Lower lobe of right lung (tissue), 2 donors: Measurements from ENCODE around the gene EIF2S2. TPM values are rescaled to one million over a fixed set of nuclear protein-coding genes. Genes with fewer than 3 reads are reported as not detected.

Source experiments
- ATAC-seq, 2 donors: fragments of 200-7000 bp; cut with Tn5 transposase; one replicate each; pipeline ENCODE4 v1.9.1; 2020 to 2022; ENCODE audit warnings: mild to moderate bottlenecking in 2 of 2, moderate library complexity in 2 of 2
- DNase-seq: peaks from one replicate; pipeline ENCODE4 v3.0.0-alpha.2; 2020
- H3K27ac ChIP-seq: fragments of 200-600 bp; one replicate; pipeline ENCODE4 v1.8.0; 2022
- H3K27me3 ChIP-seq: fragments of 200-600 bp; one replicate; pipeline ENCODE4 v1.8.0; 2022; ENCODE audit warnings: low read depth
- H3K36me3 ChIP-seq: fragments of 200-600 bp; one replicate; pipeline ENCODE4 v1.8.0; 2022; ENCODE audit warnings: mild to moderate bottlenecking
- H3K4me1 ChIP-seq: fragments of 200-600 bp; one replicate; pipeline ENCODE4 v1.8.0; 2022
- H3K4me3 ChIP-seq: fragments of 200-600 bp; one replicate; pipeline ENCODE4 v1.8.0; 2022; ENCODE audit warnings: mild to moderate bottlenecking
- H3K9me3 ChIP-seq: fragments of 200-600 bp; one replicate; pipeline ENCODE4 v1.8.0; 2022
- intact Hi-C: fragments of 100-400 bp; cut with DNase I; formaldehyde crosslinking; loops from one replicate; pipeline ENCODE4 v1.11.0; 2022
- total RNA-seq: library from RNA; stranded (reverse); fragmentation: NEBNext Ultra II Directional; extraction: Animal tissue kit (Norgen Biotek cat#: 25700); gene quantifications from one replicate; pipeline ENCODE4 v1.2.1, GENCODE V29; 2021
- TF ChIP-seq, protein P1 (sequence below): fragments of 200-600 bp; IDR thresholded peaks from one replicate; pipeline ENCODE4 v1.8.0; 2022; ENCODE audit warnings: antibody characterized with exemption, mild to moderate bottlenecking
- donor health status: DM: no; HTN: yes; CAD: no; lungs with severe emphysema.

EIF2S2 gene
- total RNA-seq, 1 donor from 2014 or later: 50.3 TPM

- Histone ChIP-seq H3K4me3 (no peak overlapping the region), H3K36me3 (no peaks in the 10 kb centered on the region), H3K4me1 (peaks cover 34% of the 10 kb centered on the region), H3K9me3 (no peaks in the 10 kb centered on the region), H3K27me3 (no peaks in the 10 kb centered on the region), H3K27ac (no peak overlapping the region)
- TF ChIP-seq, protein P1, sequence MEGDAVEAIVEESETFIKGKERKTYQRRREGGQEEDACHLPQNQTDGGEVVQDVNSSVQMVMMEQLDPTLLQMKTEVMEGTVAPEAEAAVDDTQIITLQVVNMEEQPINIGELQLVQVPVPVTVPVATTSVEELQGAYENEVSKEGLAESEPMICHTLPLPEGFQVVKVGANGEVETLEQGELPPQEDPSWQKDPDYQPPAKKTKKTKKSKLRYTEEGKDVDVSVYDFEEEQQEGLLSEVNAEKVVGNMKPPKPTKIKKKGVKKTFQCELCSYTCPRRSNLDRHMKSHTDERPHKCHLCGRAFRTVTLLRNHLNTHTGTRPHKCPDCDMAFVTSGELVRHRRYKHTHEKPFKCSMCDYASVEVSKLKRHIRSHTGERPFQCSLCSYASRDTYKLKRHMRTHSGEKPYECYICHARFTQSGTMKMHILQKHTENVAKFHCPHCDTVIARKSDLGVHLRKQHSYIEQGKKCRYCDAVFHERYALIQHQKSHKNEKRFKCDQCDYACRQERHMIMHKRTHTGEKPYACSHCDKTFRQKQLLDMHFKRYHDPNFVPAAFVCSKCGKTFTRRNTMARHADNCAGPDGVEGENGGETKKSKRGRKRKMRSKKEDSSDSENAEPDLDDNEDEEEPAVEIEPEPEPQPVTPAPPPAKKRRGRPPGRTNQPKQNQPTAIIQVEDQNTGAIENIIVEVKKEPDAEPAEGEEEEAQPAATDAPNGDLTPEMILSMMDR: no peak
- ATAC-seq (no peak), DNase-seq (no peak)
- intact Hi-C loops: loop anchor here (10.0 kb wide), 1 partner anchor 54 kb away; no protein-coding TSS in a partner anchor
These were observed 53.2 kb downstream of the EIF2S2 start for GRCh38 chr20:34058831-34059230.

DNA sequence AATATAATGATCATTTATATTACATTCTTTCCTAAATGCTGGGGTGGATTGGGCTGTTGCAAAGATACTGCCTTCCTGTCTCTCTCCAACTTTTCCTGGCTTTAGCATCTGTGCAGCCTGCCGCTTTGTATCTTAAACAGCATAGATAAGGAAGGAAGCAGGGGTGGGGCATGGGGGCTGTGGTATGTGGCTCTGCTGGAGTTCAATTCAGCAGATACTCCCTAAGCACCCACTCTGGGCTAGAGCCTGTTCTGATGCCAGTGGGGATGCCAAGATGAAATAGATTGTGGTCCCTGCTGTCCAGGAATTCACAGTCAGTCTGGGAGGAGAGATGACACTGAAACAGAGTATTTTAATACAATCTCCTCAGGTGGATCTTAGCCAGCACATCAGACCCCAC is 56.8 kb downstream of the EIF2S2 start:
- no peak for ATAC-seq
- Histone ChIP-seq H3K27ac (no peak overlapping the region), H3K4me3 (no peak overlapping the region), H3K4me1 (peaks cover 62% of the 10 kb centered on the region), H3K9me3 (no peaks in the 10 kb centered on the region), H3K36me3 (no peaks in the 10 kb centered on the region), H3K27me3 (no peaks in the 10 kb centered on the region)
- TF ChIP-seq, protein P1: no peak
- DNase-seq: no peak
- intact Hi-C loops: loop anchor here (10.0 kb wide), 1 partner anchor 50 kb away; no protein-coding TSS in a partner anchor

- peaks cover 66% of the 10 kb centered on the region for H3K4me1 ChIP-seq
- H3K9me3 ChIP-seq: no peaks in the 10 kb centered on the region
- no peak overlapping the region for H3K27ac ChIP-seq
- no peaks in the 10 kb centered on the region for H3K36me3 ChIP-seq
- no peak for DNase-seq
- intact Hi-C loops: loop anchor here (10.0 kb wide), 1 partner anchor 48 kb away; no protein-coding TSS in a partner anchor
- H3K27me3 ChIP-seq: no peaks in the 10 kb centered on the region
- ATAC-seq: no peak
- TF ChIP-seq, protein P1: no peak
- no peak overlapping the region for H3K4me3 ChIP-seq
These were observed 59.6 kb downstream of the EIF2S2 start for GRCh38 chr20:34052414-34052813.

DNA sequence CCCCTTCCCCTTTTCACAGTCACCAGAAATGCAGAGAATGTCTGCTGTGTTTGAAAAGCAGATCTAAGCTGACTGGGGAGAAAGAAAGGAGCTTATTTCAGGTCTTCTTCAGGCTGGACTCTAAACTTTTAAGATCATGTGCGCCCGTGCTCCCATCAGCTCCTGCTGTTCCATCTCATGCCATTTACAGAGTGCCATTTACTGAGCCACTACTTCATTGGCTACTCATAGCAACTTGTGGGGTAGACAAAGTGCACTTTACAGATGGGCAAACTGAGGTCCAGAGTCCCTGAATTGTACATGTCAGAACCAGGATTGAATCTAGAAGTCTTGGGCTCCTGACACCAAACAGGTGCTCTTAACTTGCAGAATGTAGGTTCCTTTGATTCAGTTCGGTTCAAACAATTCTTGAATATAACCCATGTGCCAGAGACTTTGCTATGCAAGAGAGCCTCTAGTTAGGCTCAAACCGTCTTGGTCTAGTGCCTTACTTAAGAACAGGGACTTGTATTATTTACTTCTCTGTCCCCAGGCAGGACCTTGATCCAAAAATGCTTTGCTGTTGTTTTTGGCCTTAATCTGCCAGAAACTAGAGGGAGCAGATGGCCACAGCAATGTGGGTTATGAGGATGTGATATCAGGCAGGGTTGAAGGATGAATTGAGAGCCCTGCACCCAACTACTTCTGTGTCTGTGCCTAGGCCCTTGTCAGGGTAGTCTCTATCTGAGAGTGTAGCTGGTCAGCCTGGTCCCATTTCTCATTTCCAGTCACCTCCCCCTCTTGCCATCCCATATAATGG is 61.9 kb downstream of the EIF2S2 start:
- no peak overlapping the region for H3K27ac ChIP-seq
- H3K4me3 ChIP-seq: no peak overlapping the region
- H3K36me3 ChIP-seq: no peaks in the 10 kb centered on the region
- no peaks in the 10 kb centered on the region for H3K27me3 ChIP-seq
- peaks cover 81% of the 10 kb centered on the region for H3K4me1 ChIP-seq
- H3K9me3 ChIP-seq: no peaks in the 10 kb centered on the region
- no peak for ATAC-seq
- TF ChIP-seq, protein P1: no peak
- DNase-seq: no peak
- intact Hi-C loops: loop anchor here (10.0 kb wide), 1 partner anchor 45 kb away; no protein-coding TSS in a partner anchor

DNA sequence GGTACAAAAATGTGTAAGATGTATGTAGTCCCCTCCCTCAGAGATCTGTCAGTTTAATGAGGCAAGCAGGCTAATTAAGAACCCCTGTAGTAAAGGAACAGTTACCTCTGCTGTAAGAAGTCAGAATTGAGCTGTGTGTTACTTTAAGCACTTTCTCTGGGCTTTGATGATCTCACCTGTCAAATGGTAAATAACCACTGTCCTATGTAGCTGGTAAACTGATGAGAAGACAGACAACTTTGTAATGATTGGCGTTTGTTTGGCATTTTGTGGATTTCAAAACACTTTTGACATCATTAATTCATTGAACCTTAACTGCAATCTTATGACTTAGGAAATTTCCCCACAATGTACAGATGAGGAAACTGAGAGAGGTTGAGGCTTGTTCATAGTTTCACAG is 62.7 kb downstream of the EIF2S2 start:
- Histone ChIP-seq H3K9me3 (no peaks in the 10 kb centered on the region), H3K4me3 (no peak overlapping the region), H3K36me3 (no peaks in the 10 kb centered on the region), H3K27ac (no peak overlapping the region), H3K4me1 (peaks cover 81% of the 10 kb centered on the region), H3K27me3 (no peaks in the 10 kb centered on the region)
- TF ChIP-seq, protein P1: no peak
- ATAC-seq: no peak
- DNase-seq: no peak
- intact Hi-C loops: no loop called here
